K562 (cell line): Measurements from ENCODE around the gene SYMPK. TPM values are rescaled to one million over a fixed set of nuclear protein-coding genes. Genes with fewer than 3 reads are reported as not detected.

Experiments used
- ATF7 ChIP-seq: fragments of 450-650 bp; IDR thresholded peaks from 2 replicates; pipeline ENCODE4 v1.7.1; 2014; ENCODE audit warnings: mild to moderate bottlenecking, moderate library complexity
- C11orf30 ChIP-seq: fragments of 450-650 bp; IDR thresholded peaks from 2 replicates; pipeline ENCODE4 v1.6.1; 2016; ENCODE audit warnings: low read depth, mild to moderate bottlenecking
- CEBPG ChIP-seq, 3 experiments: fragments of 200-800 bp in 1 of 3; sonication (Bioruptor generic) in 1 of 3; sonication (generic) in 1 of 3; formaldehyde crosslinking in 1 of 3; IDR thresholded peaks in 2 of 3; conservative IDR thresholded peaks in 1 of 3; 2 replicates each; pipeline versions ENCODE4 v1.6.1 to v1.8.0; 2016 to 2022; ENCODE audit warnings: missing compliant biosample characterization in 2 of 3, missing genetic modification characterization in 2 of 3, mild to moderate bottlenecking in 1 of 3, missing genetic modification reagents in 1 of 3
- CSDE1 ChIP-seq, 2 experiments: fragments of 450-650 bp; IDR thresholded peaks; 2 replicates each; pipeline ENCODE4 v1.6.1; 2016; ENCODE audit warnings: mild to moderate bottlenecking in 1 of 2
- E4F1 ChIP-seq: fragments of 250-450 bp; sonication (Bioruptor Pico); IDR thresholded peaks from 2 replicates; pipeline ENCODE4 v1.5.0; 2021; ENCODE audit warnings: mild to moderate bottlenecking, borderline replicate concordance
- KHSRP ChIP-seq: fragments of 450-650 bp; IDR thresholded peaks from 2 replicates; pipeline ENCODE4 v1.6.1; 2017
- NFRKB ChIP-seq: fragments of 450-650 bp; IDR thresholded peaks from 2 replicates; pipeline ENCODE4 v1.6.1; 2016; ENCODE audit warnings: low read depth
- NR2C1 ChIP-seq, 2 experiments: fragments of 450-650 bp; IDR thresholded peaks; 2 replicates each; pipeline ENCODE4 v1.6.1; 2017; ENCODE audit warnings: mild to moderate bottlenecking in 2 of 2, antibody characterized with exemption in 1 of 2, inconsistent platforms in 1 of 2, missing compliant biosample characterization in 1 of 2, missing genetic modification characterization in 1 of 2
- PRDM10 ChIP-seq: fragments of 450-650 bp; IDR thresholded peaks from 2 replicates; pipeline ENCODE4 v1.6.1; 2018; ENCODE audit not compliant: partially characterized antibody
- SAFB2 ChIP-seq: fragments of 200-400 bp; formaldehyde crosslinking; IDR thresholded peaks from 2 replicates; pipeline ENCODE4 v1.6.1; 2018; ENCODE audit warnings: borderline replicate concordance, low read length, low read depth, moderate library complexity; ENCODE audit not compliant: severe bottlenecking
- TRIM24 ChIP-seq, 2 experiments: fragments of 450-650 bp; IDR thresholded peaks; 2 replicates each; pipeline ENCODE4 v1.6.1; 2016
- ZFP91 ChIP-seq: sonication (generic); formaldehyde crosslinking; IDR thresholded peaks from 2 replicates; pipeline ENCODE4 v1.8.0; 2022; ENCODE audit warnings: mild to moderate bottlenecking, missing genetic modification reagents
- ZKSCAN1 ChIP-seq: fragments of 150-350 bp; IDR thresholded peaks from 2 replicates; pipeline ENCODE4 v1.6.1; 2016; ENCODE audit warnings: low read depth, low read length
- ZNF316 ChIP-seq: fragments of 450-650 bp; IDR thresholded peaks from 2 replicates; pipeline ENCODE4 v1.6.1; 2016
- polyA plus RNA-seq, 8 experiments: library from polyadenylated mRNA; depleted of rRNA in 4 of 8; stranded (reverse) in 5 of 8; unstranded in 3 of 8; fragments of >200 nt; fragmentation: Nextera tagmentation in 2 of 8; fragmentation: Illumina TruSeq in 1 of 8; extraction: Ambion mirVana in 2 of 8; extraction: Trizol in 1 of 8; gene quantifications; 2 replicates each; pipeline versions ENCODE4 v1.2.1 to v1.2.3, GENCODE V29; 2011 to 2014; ENCODE audit warnings: inconsistent platforms in 1 of 8, missing spikeins in 1 of 8
- total RNA-seq, 7 experiments: library from RNA; depleted of rRNA in 6 of 7; stranded (reverse); fragments of >200 nt in 6 of 7; fragmentation: Illumina TruSeq in 2 of 7; extraction: Trizol in 2 of 7; gene quantifications; 2 replicates each; pipeline versions ENCODE4 v1.2.1 to v1.2.3, GENCODE V29; 2011 to 2021; ENCODE audit warnings: low replicate concordance in 1 of 7
- TF ChIP-seq, protein P1 (sequence below), 2 experiments: fragments of 450-650 bp in 1 of 2; sonication (generic) in 1 of 2; formaldehyde crosslinking; conservative IDR thresholded peaks; 2 replicates each; pipeline versions ENCODE4 v1.4.0 to v1.8.1; 2020 to 2022; ENCODE audit warnings: mild to moderate bottlenecking in 1 of 2, missing genetic modification reagents in 1 of 2

The SYMPK gene
- total and polyA plus RNA-seq, 9 of the 15 experiments (the other 6 are each of a cell fraction or from before 2014, with no cell fraction given), result 0.73 to 95.5 (median 58.4) TPM

- TF ChIP-seq ZFP91 (CRISPR knock-in tag) (no peak), PRDM10 (peak; percentile 32), ZNF316 (no peak), SAFB2 (no peak), TRIM24 (IDR thresholded peaks at IDR 0.05) (no peak), E4F1 (CRISPR knock-in tag) (no peak), NFRKB (no peak), CEBPG (CRISPR knock-in tag; IDR thresholded peaks at IDR 0.05) (no peak), CEBPG (tag; conservative IDR thresholded peaks at IDR 0.05 in 1 of 2, IDR thresholded peaks at IDR 0.05 in 1 of 2) (no peak), ATF7 (peak; percentile 57; the same call in 1 of the 2 replicates), NR2C1 (IDR thresholded peaks at IDR 0.05) (no peak), NR2C1 (tag; IDR thresholded peaks at IDR 0.05) (no peak), C11orf30 (no peak), KHSRP (no peak), ZKSCAN1 (peak; percentile 17; the same call in 1 of the 2 replicates), CSDE1 (IDR thresholded peaks at IDR 0.05) (peak in 1 of 2 experiments; percentile 65; a peak in 2 of 4 replicates)
- TF ChIP-seq, protein P1, sequence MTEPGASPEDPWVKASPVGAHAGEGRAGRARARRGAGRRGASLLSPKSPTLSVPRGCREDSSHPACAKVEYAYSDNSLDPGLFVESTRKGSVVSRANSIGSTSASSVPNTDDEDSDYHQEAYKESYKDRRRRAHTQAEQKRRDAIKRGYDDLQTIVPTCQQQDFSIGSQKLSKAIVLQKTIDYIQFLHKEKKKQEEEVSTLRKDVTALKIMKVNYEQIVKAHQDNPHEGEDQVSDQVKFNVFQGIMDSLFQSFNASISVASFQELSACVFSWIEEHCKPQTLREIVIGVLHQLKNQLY (CRISPR knock-in tag; conservative IDR thresholded peaks at IDR 0.05), result no peak
These were observed 40.0 kb upstream of the SYMPK start (continued) for GRCh38 chr19:45902651-45903625.
